GM12892 (cell line): Measurements from ENCODE around the gene CORO2B.

Source experiments
- POLR2A ChIP-seq: IDR thresholded peaks from 2 replicates; pipeline ENCODE4 v1.6.1; 2011; ENCODE audit warnings: low read depth, low read length, control low read depth
- POLR2AphosphoS5 ChIP-seq: IDR thresholded peaks from 2 replicates; pipeline ENCODE4 v1.6.1; 2011; ENCODE audit warnings: low read depth, low read length, control low read depth
- TAF1 ChIP-seq: IDR thresholded peaks from 2 replicates; pipeline ENCODE4 v1.6.1; 2011; ENCODE audit warnings: low read depth, mild to moderate bottlenecking, control low read depth, low read length, borderline replicate concordance

GRCh38 chr15:68623301-68623892 lies 44.6 kb downstream of the CORO2B start:
- no peak for TF ChIP-seq POLR2AphosphoS5
- no peak for TF ChIP-seq POLR2A
- TF ChIP-seq TAF1, result no peak
